Gastroesophageal sphincter (tissue), 4 donors: ENCODE data around the gene NIPAL1. TPM values are rescaled to one million over a fixed set of nuclear protein-coding genes. Genes with fewer than 3 reads are reported as not detected.

Experiments used
- ATAC-seq: fragments of 150-250 bp; one replicate; pipeline ENCODE4 v1.9.1; 2016; ENCODE audit warnings: mild to moderate bottlenecking, moderate library complexity
- H3K27ac ChIP-seq, 4 donors: fragments of 200-600 bp; sonication (generic) in 3 of 4; 1 replicate in 3 of 4; 2 replicates in 1 of 4; pipeline ENCODE4 v1.5.1; 2016 to 2019
- H3K27me3 ChIP-seq: fragments of 200-600 bp; sonication (generic); one replicate; pipeline ENCODE4 v1.5.1; 2019
- H3K36me3 ChIP-seq, 2 donors: fragments of 200-600 bp; sonication (generic); one replicate each; pipeline ENCODE4 v1.5.1; 2019; ENCODE audit warnings: control low read depth in 1 of 2
- H3K4me1 ChIP-seq, 3 donors: fragments of 200-600 bp; sonication (generic); 1 replicate in 2 of 3; 2 replicates in 1 of 3; pipeline ENCODE4 v1.5.1; 2016 to 2019; ENCODE audit warnings: control low read depth in 2 of 3
- H3K4me3 ChIP-seq, 2 donors: fragments of 200-600 bp; sonication (generic); one replicate each; pipeline ENCODE4 v1.5.1; 2019; ENCODE audit warnings: mild to moderate bottlenecking in 1 of 2, moderate library complexity in 1 of 2
- H3K9me3 ChIP-seq, 3 donors: fragments of 200-600 bp; sonication (generic); one replicate each; pipeline ENCODE4 v1.5.1; 2017 to 2019; ENCODE audit warnings: control low read depth in 2 of 3
- EP300 ChIP-seq: sonication (generic); formaldehyde crosslinking; IDR thresholded peaks from one replicate; pipeline ENCODE4 v1.6.1; 2017; ENCODE audit warnings: antibody characterized with exemption, mild to moderate bottlenecking
- POLR2A ChIP-seq, 2 donors: fragments of 450-650 bp; IDR thresholded peaks; one replicate each; pipeline ENCODE4 v1.6.1; 2017; ENCODE audit warnings: antibody characterized with exemption in 2 of 2, mild to moderate bottlenecking in 2 of 2, moderate library complexity in 1 of 2
- POLR2AphosphoS5 ChIP-seq: sonication (generic); formaldehyde crosslinking; IDR thresholded peaks from one replicate; pipeline ENCODE4 v1.6.1; 2017; ENCODE audit warnings: antibody characterized with exemption
- WGBS, 2 donors: methylation state at CpG; one replicate each; pipeline ENCODE4 v1.1.5; 2018; ENCODE audit warnings: low coverage in 1 of 2; 5-methylcytosine and 5-hydroxymethylcytosine counted together
- total RNA-seq, 4 donors: library from RNA; depleted of rRNA; stranded (reverse); fragments of >200 nt; gene quantifications; one replicate each; pipeline ENCODE4 v1.1.0, GENCODE V29; 2016
- TF ChIP-seq, protein P1 (sequence below), 4 experiments: fragments of 200-600 bp in 2 of 4; fragments of 450-650 bp in 2 of 4; sonication (generic) in 1 of 4; IDR thresholded peaks; one replicate each; pipeline ENCODE4 v1.5.1; 2017 to 2019; ENCODE audit warnings: antibody characterized with exemption in 4 of 4, mild to moderate bottlenecking in 2 of 4, moderate library complexity in 2 of 4

NIPAL1 gene
- total RNA-seq: 1 to 10 TPM in 1 of 4 donors, under 1 TPM in 3; 0.16 to 2.0 (median 0.25) TPM

GRCh38 chr4:48016141-48017107 lies at the start of gene NIPAL1, which contains the start of gene CNGA1:
Gene NIPAL1 (plus strand): TSS chr4:48016772. CDS start chr4:48016840, 68 bp downstream.
Gene CNGA1 (minus strand): TSS chr4:48016681. CDS start chr4:47952689, 63,992 bp downstream.
- H3K4me3 ChIP-seq: peak within 1 kb of the TSS; percentile 16 to 63
- WGBS, 2 donors: 3 to 11% methylated on average over 5 to 12 of the region's 60 CpGs
- H3K4me1 ChIP-seq: peaks cover 0 to 17% (median 8%) of the 10 kb centered on the region in 3 donors
- ATAC-seq: peak; percentile 87
- no peaks in the 10 kb centered on the region for H3K9me3 ChIP-seq
- peaks cover 21% of the 10 kb centered on the region for H3K27me3 ChIP-seq
- no peaks in the 10 kb centered on the region for H3K36me3 ChIP-seq
- peak within 1 kb of the TSS in 1 of 4 donors; percentile 45 for H3K27ac ChIP-seq
- TF ChIP-seq, protein P1, sequence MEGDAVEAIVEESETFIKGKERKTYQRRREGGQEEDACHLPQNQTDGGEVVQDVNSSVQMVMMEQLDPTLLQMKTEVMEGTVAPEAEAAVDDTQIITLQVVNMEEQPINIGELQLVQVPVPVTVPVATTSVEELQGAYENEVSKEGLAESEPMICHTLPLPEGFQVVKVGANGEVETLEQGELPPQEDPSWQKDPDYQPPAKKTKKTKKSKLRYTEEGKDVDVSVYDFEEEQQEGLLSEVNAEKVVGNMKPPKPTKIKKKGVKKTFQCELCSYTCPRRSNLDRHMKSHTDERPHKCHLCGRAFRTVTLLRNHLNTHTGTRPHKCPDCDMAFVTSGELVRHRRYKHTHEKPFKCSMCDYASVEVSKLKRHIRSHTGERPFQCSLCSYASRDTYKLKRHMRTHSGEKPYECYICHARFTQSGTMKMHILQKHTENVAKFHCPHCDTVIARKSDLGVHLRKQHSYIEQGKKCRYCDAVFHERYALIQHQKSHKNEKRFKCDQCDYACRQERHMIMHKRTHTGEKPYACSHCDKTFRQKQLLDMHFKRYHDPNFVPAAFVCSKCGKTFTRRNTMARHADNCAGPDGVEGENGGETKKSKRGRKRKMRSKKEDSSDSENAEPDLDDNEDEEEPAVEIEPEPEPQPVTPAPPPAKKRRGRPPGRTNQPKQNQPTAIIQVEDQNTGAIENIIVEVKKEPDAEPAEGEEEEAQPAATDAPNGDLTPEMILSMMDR (IDR thresholded peaks at IDR 0.05): peak in 1 of 4 experiments; percentile 41
- TF ChIP-seq EP300: no peak
- TF ChIP-seq POLR2AphosphoS5: no peak

DNA sequence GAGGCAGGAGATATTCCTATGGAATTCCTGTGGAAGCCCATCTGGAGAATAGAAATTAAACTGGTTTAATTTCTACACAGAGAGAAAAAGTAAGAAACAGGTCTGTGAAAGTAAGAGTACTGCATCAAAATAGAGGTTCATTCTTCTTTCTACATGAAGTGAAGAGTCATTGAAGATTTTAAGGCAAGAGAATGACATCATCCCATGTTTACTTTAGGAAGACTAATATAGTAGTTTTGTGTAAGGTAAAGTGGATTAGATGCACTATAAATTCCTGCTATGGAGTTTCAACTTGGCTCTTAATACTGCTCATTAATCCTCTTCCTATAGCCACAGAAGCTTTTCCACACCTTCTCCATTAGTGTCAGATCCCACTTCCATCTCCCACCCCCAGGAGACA lies 47.7 kb upstream of the NIPAL1 start:
- Histone ChIP-seq H3K27ac (no peak overlapping the region), H3K9me3 (no peaks in the 10 kb centered on the region), H3K36me3 (no peaks in the 10 kb centered on the region), H3K4me3 (no peak overlapping the region), H3K4me1 (no peaks in the 10 kb centered on the region), H3K27me3 (no peaks in the 10 kb centered on the region)
- TF ChIP-seq, protein P1 (IDR thresholded peaks at IDR 0.05): no peak
- TF ChIP-seq EP300 (no peak), POLR2AphosphoS5 (no peak), POLR2A (IDR thresholded peaks at IDR 0.05) (no peak)
- ATAC-seq: no peak

DNA sequence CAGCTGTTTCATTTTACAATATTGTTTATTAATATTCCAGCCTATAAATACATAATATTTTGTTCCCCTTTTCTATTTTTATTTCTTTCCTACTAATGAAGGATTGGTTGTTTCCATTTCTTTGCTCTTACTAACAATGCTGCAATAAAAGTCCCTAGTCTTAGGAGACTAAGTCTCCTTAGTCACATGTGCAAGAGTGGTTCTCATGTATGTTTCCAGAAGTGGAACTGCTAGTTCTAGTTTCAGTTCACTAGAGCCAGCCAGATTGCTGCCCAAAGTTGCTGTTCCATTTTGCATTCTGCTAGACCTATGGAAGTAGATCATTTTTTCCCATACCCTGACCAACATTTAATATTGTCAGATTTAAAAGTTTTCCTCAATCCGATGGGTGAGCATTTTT lies 44.4 kb upstream of the NIPAL1 start:
- TF ChIP-seq, protein P1 (IDR thresholded peaks at IDR 0.05): no peak
- TF ChIP-seq POLR2AphosphoS5: no peak
- no peak for TF ChIP-seq EP300
- no peak for TF ChIP-seq POLR2A (IDR thresholded peaks at IDR 0.05)
- Histone ChIP-seq H3K4me1 (no peaks in the 10 kb centered on the region), H3K9me3 (no peaks in the 10 kb centered on the region), H3K36me3 (no peaks in the 10 kb centered on the region), H3K27me3 (no peaks in the 10 kb centered on the region), H3K4me3 (no peak overlapping the region), H3K27ac (no peak overlapping the region)
- ATAC-seq: no peak
- WGBS, 2 donors: 81 to 100% methylated on average over 1 of the region's 1 CpG

- WGBS, 2 donors: no CpG with 5 or more reads among the region's 1 CpG
Measured at GRCh38 chr4:47972721-47973120, 43.9 kb upstream of the NIPAL1 start.

More at GRCh38 chr4:47972721-47973120, 43.9 kb upstream of the NIPAL1 start:
- Histone ChIP-seq H3K9me3 (no peaks in the 10 kb centered on the region), H3K27me3 (no peaks in the 10 kb centered on the region), H3K4me1 (no peaks in the 10 kb centered on the region), H3K36me3 (no peaks in the 10 kb centered on the region), H3K4me3 (no peak overlapping the region), H3K27ac (no peak overlapping the region)
- TF ChIP-seq POLR2AphosphoS5: no peak
- TF ChIP-seq POLR2A (IDR thresholded peaks at IDR 0.05): no peak
- no peak for TF ChIP-seq EP300
- TF ChIP-seq, protein P1 (IDR thresholded peaks at IDR 0.05): no peak
- no peak for ATAC-seq
